C4-2B (cell line): ENCODE data around the gene BST2.

Source experiments
- ZFX ChIP-seq: fragments of 450-650 bp; IDR thresholded peaks from 2 replicates; pipeline ENCODE4 v1.6.1; 2017
- TF ChIP-seq, protein P1 (sequence below): fragments of 450-650 bp; conservative IDR thresholded peaks from 2 replicates; pipeline ENCODE4 v1.5.1; 2017; ENCODE audit warnings: mild to moderate bottlenecking

- TF ChIP-seq, protein P1, sequence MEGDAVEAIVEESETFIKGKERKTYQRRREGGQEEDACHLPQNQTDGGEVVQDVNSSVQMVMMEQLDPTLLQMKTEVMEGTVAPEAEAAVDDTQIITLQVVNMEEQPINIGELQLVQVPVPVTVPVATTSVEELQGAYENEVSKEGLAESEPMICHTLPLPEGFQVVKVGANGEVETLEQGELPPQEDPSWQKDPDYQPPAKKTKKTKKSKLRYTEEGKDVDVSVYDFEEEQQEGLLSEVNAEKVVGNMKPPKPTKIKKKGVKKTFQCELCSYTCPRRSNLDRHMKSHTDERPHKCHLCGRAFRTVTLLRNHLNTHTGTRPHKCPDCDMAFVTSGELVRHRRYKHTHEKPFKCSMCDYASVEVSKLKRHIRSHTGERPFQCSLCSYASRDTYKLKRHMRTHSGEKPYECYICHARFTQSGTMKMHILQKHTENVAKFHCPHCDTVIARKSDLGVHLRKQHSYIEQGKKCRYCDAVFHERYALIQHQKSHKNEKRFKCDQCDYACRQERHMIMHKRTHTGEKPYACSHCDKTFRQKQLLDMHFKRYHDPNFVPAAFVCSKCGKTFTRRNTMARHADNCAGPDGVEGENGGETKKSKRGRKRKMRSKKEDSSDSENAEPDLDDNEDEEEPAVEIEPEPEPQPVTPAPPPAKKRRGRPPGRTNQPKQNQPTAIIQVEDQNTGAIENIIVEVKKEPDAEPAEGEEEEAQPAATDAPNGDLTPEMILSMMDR = no peak
- TF ChIP-seq ZFX = no peak
These were observed 45.3 kb downstream of the BST2 start for GRCh38 chr19:17359905-17360800.
